ENCODE results near the gene DIS3L2.

The DIS3L2 gene

DNA sequence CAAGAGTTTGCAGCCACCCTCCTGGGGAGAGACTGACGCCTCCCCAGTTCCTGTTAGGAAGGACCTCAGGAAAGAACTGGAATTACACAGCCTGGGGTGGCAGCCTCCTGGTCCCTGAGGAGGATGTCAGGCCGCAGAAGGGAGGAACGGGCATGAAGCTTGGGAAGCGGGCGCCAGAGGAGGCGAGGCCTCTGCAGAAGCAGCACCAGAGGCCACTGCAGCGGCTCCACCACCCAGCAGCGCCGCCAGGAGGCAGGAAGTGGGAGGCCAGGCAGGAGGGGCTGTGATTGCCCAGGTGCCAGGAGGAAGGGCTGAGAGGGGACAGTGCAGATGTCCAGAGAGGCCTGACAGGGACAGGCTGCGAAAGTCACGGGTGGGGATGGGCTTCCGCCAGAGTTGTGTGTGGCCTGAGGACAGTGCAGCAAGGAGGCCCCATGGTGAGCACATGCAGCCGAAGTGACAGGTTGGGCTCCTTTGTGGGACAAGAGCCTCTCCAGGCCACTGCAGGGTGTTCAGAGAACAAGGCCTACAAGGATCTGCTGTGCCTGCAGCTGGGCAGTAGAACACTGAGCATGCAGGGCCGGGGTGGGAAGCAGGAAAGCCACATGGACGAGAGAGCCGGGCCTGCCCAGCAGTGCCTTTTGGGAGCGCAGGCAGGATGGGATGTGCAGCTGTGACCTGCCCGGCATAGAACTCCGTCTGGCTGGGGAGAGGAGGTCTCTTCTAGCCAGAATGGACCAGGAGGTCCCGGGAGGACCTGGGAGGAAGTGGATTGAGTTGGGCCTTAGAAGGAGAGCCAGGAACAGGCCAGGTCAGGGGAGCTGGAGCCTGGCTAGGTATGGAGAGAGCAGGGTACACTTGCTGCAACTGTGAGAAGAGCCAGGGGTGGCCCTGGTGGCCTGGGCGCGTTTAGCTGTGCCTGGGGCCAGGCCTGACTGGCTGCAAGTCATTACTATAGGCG, 377.9 kb downstream of the DIS3L2 start:
- DNase-seq = no peak

DNA sequence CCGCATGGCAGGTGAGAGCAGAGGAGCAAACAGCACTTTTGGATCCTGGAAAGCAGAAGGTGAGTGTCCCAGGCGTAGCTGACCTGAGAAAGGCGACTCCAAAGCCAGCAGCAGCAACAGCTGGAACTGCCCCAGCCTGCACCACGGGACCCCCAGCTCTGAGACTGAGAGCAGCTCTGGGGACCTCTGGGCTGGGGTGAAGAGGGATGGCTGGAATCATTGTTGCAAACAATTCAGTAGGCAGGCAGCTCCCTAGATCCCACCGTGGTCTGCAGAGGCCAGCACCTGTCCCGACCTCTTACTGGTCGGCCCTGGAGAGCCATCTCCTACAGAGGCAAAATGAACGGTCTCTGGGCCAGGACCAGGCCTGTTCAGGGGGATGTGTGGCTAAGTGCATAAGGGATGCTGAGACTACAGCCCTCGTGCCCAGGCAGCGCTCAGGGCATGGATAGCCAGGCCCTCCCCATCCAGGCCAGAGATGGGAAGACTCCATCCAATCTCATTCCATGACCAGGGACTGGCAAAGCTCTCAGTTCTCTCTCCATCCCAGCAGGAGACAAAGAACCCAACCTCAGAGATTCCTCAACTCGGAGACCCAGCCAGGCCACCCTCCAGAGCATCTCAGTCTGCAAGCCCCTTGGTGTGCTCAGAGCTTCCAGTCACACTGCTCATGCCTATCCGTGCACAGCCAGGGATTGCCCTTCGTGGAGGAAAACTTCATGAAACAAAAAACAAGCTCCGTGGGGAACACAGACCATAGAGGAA, 378.8 kb downstream of the DIS3L2 start:
- DNase-seq = no peak

DNA sequence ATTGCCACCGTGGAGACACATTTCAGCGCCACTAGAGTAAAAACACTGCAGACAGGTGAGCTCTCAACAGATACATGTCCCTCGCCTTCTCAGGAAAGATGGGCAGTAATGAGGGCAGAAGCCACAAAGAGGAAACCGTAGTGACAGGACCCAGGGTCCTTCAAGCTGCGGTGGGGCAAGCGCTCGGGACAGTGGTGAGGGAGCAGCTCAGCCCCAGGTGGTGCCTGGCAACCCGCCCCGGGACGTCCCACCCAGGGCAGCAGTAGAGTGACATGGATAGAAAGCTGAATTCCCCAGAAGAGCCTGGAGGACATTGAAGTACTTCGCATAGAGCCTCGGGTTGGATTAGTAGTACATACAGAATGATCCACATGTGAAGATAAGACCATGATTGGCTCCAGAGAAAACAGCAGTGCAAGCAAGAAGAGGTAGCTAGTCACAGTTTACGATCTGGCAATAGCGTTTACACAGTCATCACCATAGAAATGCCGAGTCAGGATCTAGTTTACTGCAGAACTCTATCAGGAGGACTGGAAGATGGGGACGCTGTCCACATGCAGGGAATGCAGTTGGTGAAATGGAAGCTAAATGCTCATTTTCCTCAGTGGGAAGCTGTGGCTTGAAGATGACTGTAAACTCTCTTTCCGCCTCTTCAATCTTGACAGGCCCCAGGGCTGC, 379.7 kb downstream of the DIS3L2 start:
- no peak for DNase-seq

DNA sequence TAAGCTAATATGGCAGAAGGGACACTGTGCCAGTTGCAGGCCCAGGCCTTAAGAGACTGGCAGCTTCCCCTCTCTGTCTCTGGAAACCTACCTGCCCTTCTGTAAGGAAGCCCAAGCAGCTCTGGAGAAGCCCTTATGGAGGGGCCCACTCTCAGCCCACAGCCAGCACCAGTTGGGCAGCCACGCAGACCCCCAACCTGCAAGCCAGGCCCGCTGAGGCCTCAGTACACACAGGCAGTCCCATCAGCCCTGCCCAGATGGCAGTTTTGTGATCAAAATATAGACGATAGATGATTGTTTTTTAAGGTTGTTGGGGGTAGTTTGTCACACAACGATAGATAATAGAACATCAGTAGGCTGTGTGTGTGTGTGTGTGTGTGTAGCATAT, 380.2 kb downstream of the DIS3L2 start:
- no peak for DNase-seq

DNA sequence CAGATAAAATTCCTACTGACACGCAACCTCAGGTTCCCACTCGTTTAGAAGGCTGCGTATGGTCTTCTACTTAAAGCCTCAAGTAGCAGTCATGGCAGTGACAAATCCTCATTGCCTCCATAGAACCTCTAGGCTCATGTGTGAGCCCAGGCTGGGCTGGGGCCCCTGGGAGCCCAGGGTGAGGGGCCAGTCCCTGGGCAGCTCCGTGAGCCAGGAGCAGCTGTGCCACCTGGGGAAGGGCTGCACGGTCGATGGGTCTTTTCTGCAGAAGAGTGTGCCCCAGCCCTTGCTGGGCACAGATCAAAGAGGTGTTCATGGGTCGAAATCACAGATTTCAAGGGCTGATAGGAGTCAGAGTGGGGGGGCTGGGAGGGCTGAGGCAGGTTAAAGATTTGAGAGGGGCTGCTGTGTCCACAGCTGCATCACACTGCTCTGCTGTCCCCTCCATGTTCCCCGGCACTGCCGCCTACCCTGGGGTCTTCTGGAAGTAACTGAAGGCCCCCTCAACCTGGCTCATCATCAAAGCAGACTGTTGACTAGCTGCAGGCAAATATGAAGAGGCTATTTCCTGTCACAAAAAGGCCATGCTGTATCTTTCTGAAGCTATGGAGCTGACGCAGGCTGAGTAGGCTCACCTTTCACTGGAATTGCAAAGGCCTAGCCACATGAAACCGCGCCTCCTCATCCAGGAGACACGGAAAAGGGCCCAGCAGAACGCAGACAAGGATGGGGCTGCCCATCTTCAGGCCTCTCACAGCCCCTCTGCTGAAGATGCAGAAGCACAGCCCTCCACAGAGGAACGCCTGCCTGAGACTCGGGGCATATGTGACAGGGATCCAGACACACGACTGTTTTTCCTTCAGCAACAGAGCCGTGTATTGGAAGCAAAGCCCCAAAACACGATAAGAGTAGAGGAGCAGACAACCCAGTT, 381.4 kb downstream of the DIS3L2 start:
- DNase-seq = peak; percentile 22

DNA sequence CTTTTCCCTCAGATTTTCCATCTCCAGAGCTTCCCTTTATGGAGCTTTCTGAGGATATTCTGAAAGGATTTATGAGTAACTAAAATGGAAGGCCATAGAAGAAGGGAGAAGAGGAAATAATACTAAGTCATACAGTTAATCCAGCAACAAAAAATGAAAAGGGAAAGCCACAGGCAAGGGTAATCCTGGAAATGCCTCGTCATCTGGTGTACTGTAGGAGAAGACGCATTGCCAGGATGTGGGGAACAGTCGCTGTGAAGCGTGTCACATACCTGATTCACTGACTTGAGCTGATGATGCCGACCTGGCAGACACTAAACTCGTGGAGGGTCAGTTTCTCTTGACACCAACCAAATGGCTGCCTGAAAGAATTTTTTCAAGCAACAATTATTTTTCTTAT, 382.3 kb downstream of the DIS3L2 start:
- DNase-seq = no peak

DNA sequence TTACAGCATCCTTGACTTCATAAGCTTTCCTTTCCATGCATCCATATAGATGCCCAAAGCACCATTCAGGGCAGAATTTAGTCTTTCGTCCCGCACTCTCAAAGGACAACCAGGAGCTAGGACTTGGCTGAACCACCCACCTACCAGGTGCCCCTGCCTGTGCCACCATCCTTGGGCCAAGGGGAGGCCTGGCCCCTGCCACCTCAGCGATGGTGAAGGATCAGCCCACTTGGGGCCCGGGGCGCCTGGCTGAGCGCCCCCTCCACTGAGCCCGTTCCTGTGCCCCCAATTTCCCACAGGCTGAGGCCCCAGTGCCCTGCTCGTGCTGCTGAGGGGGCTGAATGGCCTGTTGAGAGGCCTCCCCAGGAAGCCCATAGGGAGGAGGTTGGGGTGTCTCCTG, 383.7 kb downstream of the DIS3L2 start:
- DNase-seq = no peak

DNA sequence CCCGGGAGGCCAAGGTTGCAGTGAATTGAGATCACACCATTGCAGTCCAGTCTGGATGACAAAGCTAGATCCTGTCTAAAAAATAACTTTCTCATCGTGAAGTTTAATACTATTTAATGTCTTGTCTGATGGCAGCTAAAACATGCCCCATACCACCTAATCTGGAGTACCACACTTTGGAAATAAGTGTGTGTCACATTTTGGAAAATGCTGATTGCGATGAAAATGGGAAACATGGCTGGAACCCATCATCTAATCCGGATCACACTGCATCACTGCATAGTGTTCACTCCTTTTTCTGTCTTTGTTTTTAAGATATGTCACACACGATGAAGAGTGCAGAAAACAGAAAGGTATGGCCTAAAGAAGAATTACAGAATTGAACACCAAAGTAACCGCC, 385.9 kb downstream of the DIS3L2 start:
- DNase-seq = no peak

DNA sequence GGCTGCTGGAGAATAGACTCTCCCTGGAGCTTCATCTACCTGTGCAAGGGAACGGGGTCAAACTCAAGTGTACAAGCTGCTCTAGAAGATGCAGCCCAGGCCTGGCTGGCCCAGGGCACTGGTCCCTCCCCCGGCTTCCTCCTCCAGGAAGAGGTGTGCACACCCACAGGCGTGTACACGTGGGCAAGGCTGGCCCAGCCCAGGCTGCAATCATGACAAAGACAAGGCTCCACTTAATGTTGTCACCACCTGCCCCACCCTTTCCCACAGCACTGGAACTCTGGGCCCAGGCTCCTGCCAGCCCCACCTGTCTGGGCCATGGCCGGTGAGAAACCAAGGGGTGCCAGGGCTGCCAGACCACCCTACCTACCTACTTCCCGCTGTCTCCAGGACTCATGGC, 387.4 kb downstream of the DIS3L2 start:
- DNase-seq = peak; percentile 11

DNA sequence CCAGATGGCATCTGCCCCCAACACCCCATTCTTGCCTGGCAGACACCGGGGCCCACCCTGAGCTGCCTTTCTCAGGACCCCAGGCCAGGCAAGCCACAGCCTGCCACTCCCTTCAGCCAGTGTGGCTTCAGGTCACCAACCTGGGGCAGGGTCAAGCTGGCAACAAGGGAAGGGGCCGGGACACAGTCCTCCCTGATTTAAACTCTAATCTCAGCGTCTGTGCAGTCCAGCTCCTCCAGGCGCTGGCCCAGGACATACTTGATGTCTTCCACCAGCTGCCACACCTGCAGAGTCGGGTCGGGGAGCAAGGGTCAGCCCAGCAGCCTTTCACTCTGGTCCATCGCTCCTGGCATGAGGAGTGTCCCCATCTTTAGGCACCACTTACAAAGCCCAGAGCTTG, 388.0 kb downstream of the DIS3L2 start:
- no peak for DNase-seq

DNA sequence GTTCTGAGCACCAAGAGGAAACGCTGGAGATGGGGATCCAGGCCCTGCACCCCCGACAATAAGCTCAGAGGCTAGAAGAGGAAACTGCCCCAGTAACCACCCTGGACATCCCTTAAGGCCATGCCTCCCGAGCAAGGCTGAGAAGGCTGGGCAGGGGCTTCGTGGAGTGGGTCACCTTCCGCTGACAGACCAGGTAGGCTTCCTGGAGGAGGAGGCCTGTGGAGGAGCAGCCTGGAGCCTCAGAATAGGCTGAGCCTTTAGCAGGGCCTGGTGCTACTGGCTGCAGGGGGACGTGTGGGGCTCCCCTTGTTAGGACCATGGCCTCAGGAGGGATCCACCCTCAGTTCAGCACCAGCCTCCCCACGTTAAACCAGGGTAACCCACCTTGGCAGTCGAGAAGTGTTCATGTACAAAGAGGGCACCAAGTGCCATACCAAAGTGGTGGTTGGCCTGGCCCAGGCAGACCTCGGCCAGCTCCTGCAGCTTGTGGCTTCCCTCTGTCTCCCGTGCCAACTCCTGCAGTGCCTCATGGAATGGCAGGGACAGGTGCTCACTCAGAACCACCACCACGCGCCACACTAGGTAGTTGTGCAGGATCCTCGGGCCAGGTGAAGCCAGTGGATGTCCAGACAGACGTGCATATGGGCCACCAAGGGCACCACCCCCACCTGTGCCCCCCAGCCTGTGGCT, 388.6 kb downstream of the DIS3L2 start:
- DNase-seq = peak; percentile 12

DNA sequence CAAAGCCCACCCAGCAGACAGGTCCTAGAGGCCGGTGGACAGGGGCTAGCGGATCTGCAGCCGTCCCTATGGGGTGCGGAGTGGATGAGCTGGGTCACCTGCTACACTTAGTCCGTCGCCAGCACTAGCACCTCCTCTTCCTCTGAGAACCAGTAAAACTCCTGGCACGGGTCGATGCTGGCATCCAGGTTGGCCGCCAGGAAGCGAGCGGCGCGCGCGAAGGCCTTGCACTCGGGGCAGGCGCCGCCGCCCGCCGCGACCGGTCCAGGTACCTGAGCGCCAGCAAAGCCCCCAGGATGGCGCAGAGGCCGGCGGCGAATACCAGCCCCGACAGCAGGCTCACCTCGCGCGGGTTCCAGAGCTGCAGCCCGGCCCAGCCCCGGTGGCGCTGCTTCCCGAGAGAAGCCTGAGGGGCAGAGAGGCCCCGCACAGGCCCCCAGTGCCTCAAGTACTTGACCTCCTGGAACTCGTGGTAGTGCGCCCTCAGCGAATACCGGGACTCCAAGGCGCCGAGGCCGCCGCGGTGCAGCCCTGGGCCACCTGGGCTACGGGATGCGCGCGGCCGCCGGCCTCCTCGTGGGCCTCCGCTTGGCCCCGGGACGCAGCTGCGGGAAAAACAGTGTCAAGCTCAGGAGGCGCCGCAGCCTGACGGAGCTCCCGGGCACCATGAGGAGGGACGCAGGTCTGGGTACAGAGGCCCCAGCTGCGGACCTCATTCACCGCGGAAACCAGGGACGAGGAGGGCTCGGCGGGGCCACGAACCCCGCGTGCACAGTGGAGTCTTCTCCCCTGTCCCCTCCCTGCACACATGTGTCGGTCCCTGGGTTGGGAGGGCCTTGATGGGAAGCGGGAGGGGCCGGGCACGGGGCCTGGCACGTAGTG, 389.5 kb downstream of the DIS3L2 start:
- peak; percentile 12 for DNase-seq

DNA sequence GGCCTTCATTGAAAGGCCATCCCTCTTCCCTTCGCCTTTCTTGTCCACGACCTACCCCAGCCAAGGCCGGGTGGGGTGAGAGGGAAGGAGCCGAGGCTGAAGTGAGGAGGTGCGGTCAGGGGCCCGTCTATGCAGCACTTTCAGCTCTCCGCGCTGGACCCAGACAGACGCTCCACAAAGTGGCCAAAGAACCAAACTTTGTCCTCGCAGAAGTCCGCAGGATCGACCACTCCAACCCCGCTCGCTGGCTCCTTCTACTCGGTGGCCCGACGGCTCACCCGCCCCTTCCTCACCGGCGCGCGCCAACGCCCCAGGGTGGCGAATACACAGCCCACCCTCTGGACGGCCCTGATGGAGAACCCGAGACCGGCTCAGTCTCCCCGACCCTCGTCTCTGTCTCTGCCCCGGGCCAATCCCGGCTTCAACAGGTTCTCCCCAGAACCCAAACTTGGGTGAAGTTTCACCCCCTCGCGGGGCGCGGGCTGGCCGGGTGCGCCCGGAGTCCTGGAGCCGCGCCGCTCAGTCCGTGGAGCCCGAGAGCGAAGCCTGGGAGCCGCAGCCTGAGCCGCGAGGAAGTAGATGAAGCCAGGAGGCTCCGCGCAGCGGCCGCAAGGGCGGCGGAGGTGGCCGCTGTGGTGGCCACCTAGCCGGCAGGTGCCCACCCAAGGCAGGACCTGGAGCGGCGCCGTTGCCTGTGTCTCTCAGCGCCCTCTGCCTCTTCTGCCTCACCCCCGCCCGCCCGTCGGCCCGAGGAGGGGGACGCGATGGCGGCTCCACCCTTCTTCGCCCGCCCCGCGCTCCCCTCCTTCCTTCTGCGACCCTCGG, 390.4 kb downstream of the DIS3L2 start:
- DNase-seq = no peak

DNA sequence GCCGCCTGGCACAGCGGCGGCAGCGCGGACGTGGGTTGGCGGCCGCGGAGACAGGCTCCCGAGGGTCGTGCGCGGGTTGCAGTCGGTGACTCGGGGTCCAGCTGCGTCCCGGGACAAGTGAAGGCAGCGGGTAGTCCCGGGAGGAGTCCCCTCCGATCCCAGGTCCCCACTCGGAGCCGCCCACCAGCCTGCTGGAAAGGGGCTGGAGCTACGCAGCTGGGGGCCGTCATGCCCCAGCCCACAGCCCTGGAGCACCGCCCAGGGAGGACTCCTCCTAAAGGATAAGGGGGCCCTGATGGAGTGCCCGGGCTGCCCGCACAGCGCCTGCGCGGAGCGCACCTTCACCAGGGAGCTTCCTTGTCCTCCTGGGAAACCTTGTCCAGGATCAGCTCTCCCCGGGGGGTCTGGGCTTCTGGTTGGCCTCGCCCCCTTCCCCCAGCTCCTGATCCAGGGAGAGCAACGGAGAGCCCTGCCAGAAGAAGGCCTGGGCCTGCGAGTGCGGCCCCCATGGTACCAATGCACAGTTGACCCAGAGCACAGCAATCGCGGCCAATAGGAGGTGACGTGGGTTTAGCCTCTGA, 391.1 kb downstream of the DIS3L2 start:
- no peak for DNase-seq

DNA sequence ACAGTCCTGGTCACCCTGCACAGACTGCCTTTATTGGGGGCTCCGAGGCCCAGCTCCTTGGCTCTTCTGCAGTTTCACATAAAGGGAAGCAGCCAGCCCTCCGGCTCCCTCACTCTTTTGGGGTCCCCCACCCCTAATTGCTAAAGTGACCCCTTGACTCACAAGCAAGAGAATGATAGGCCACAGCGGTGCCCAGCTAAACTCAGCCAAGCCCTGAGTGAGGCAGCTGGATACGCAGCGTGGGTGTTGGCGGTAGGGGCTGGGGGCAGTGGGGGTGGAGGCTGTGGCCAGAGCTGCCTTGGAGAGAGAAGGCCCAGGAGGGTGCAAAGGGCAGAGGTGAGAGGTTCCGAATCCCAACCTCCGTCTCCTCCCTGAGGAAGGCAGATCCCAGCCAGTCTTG, 391.6 kb downstream of the DIS3L2 start:
- DNase-seq = no peak

DNA sequence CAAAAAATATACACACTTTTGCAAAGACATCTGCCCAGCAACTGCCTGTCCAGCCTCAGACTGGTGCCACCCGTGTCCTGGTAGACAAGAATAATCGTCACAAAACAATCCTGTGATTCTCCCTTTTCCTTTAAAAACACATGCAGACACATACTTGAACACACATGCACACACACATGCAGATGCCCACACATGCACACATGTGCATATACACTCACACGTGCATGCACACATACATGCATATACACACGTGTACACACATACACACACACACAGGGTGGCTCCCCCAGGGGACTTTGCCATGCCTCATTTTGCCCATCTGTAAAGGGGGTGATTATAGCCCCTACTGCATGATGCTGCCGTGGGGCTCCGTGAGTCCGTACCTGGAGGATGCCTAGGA, 392.1 kb downstream of the DIS3L2 start:
- no peak for DNase-seq

DNA sequence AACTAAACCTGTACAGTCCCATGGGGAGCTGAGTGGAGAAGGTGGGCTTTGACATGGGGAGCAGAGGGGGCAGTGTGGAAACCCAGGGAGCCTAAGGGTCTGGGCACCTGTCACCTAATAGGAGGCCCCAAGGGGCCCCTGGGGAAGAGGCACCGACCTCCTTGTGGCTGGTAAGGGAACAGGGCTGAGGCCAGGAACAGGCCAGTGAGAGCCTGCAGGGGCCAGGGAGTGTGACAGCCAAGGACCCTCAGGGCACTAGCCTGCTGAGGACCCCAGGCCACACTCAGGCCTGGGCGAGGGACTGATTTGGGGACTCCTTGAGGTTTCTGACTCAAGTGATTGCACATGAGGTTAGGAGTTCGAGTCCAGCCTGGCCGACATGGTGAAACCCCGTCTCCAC, 392.6 kb downstream of the DIS3L2 start:
- no peak for DNase-seq

DNA sequence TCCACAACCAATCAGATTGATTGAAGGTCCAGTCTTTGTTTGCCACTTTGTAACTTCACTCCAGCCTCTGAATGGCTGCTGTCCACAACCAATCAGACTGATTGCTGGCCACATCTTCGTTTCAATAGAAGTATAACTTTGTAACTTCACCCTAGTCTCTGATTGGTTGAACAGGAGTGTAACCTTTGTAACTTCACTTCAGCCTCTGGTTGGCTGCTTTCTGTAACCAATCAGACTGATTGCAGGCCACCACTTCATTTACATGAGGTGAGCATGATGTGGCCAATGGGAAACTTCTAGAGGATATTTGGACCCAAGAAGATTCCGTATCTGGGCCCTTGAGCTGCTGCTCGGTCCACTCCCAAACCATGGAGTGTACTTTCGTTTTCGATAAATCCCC, 400.1 kb downstream of the DIS3L2 start:
- DNase-seq = no peak

DNA sequence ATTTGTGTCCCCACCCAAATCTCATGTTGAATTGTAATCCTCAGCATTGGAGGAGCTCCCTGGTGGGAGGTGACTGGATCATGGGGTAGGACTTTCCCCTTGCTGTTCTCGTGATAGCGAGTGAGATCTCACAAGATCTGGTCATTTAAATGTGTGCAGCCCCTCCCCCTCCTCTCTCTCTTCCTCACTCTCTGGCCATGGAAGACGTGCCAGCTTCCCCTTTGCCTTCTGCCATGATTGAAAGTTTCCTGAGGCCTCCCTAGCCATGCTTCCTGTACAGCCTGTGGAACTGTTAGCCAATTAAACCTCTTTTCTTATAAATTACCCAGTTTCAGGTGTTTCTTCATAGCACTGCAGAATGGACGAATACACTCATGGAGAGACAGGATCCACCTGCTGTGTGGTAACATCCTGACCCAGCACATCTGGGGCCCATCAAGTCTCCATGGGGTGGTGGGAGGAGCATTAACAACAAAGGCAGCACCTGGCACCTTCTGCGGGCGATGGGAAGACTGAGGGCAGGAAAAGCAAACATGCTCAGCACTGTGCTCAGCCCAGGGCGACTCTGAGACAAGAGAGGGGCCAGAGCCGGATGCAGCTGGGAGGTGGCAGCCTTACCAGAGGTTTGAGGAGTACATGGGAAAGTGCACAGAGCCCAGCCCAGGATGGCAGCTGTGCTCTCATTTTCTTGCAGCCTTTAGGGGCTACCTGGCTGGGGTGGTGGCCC, 400.8 kb downstream of the DIS3L2 start:
- DNase-seq = peak; percentile 75
